ENCODE measurements around the gene CHRNB2. TPM values are rescaled to one million over a fixed set of nuclear protein-coding genes. Genes with fewer than 3 reads are reported as not detected.

The CHRNB2 gene
- total RNA-seq, 1 experiment from 2014 or later: 1.8 TPM

DNA sequence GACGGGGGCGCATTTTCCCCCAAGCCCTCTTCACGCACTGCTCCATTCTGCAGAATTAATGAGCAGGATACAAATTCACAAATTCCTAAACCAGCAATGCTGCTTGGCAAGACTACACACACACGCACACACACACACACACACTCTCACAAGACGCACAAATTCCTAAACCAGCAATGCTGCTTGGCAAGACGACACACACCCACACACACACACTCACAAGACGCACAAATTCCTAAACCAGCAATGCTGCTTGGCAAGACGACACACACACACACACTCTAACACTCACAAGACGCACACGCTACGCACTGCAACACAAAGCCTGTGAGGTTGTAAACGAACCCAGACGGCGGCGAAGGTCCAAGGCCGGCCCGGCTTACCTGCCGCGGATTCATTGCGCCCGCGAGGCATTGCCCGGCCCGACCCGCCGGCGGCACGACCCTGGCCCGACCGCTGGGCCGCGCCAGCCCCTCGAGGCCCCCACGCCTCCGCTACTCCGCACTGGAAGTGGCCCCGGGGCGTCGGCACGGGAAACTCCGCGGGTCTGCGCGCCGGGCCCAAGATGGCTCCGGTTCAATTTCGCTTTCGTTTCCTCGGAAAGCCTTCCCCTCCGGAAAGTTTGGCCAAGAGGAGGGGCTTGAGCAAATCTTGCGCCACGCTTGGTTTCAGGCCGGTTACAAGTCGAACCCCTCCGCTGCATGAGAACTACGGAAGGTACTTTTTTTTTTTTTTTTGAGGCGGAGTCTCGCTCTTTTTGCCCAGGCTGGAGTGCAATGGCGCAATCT lies 40.2 kb downstream of the CHRNB2 start, which contains the start of gene ADAR:
ADAR (minus strand) TSS at position 578 of the 788 bp plus-strand sequence; CDS start at position 398, 180 bp downstream.
- Histone ChIP-seq H3K18ac (ENCODE audit: insufficient read length, low read depth, low read length) (peak within 1 kb of the TSS; percentile 93), H3K4me2 (ENCODE audit: insufficient read depth, insufficient read length, low read length) (peak within 1 kb of the TSS; percentile 98), H2BK20ac (ENCODE audit: low read depth, low read length, poor library complexity, severe bottlenecking) (no peak within 1 kb of the TSS), H2BK120ac (ENCODE audit: low read depth, low read length, poor library complexity, severe bottlenecking) (peak within 1 kb of the TSS; percentile 64), H3K27me3 (ENCODE audit: insufficient read depth, low read length) (no peaks in the 10 kb centered on the region), H3K23me2 (ENCODE audit: insufficient read length, low read depth, low read length, poor library complexity, severe bottlenecking) (peaks cover 12% of the 10 kb centered on the region), H3T11ph (ENCODE audit: low read length) (no peak within 1 kb of the TSS), H3K56ac (ENCODE audit: insufficient read length, low read depth, low read length) (peak within 1 kb of the TSS; percentile 90), H2AK5ac (ENCODE audit: insufficient read length, low read length) (no peak within 1 kb of the TSS), H3K9ac (ENCODE audit: extremely low read depth, insufficient read length, low read length) (peak within 1 kb of the TSS; percentile 98), H3K9me3 (ENCODE audit: control insufficient read depth, low read depth, low read length) (no peaks in the 10 kb centered on the region), H3K23ac (ENCODE audit: insufficient read length, low read depth, low read length) (peak within 1 kb of the TSS; percentile 95), H3K4ac (ENCODE audit: low read depth, low read length) (peak within 1 kb of the TSS; percentile 24; the same call in 1 of the 2 replicates), H3K27ac (ENCODE audit: insufficient read length, low read depth, low read length) (peak within 1 kb of the TSS; percentile 92), H4K5ac (ENCODE audit: insufficient read length, low read depth, low read length) (peak within 1 kb of the TSS; percentile 96), H3K79me1 (ENCODE audit: insufficient read depth, low read depth, low read length, poor library complexity, severe bottlenecking) (peaks cover 7% of the 10 kb centered on the region), H2BK12ac (ENCODE audit: insufficient read length, low read depth, low read length) (no peak within 1 kb of the TSS), H4K91ac (ENCODE audit: insufficient read length, low read depth, low read length) (no peak within 1 kb of the TSS), H2BK15ac (ENCODE audit: low read depth, low read length) (no peak within 1 kb of the TSS), H2AFZ (ENCODE audit: low read length) (no peak within 1 kb of the TSS), H2BK5ac (ENCODE audit: insufficient read length, low read length) (peak within 1 kb of the TSS; percentile 95), H4K20me1 (ENCODE audit: control insufficient read depth, insufficient read depth, insufficient read length) (peaks cover 2% of the 10 kb centered on the region), H4K8ac (replicated peaks; ENCODE audit: insufficient read length, low read depth, low read length) (no peak within 1 kb of the TSS), H3K14ac (ENCODE audit: insufficient read depth, low read length) (peak within 1 kb of the TSS; percentile 96), H3K79me2 (ENCODE audit: insufficient read depth, low read length) (peaks cover 39% of the 10 kb centered on the region; the same call in 1 of the 2 replicates), H3K4me1 (ENCODE audit: insufficient read depth, low read length) (peaks cover 7% of the 10 kb centered on the region; the same call in 1 of the 2 replicates)
- DNase-seq: peak; percentile 67
- Mint-ChIP-seq H3K27me3 (ENCODE audit: low read depth) (no peaks in the 10 kb centered on the region; the same call in 1 of the 2 replicates), H3K27ac (peak within 1 kb of the TSS; percentile 98 to 100 (median 99)), H3K4me1 (peaks cover 66 to 67% of the 10 kb centered on the region in 2 experiments), H3K36me3 (ENCODE audit: insufficient read depth in 1 of 3, low read depth in 3 of 3) (peaks cover 15 to 16% (median 16%) of the 10 kb centered on the region in 3 experiments; a peak in 6 of 7 replicates), H3K9me3 (no peaks in the 10 kb centered on the region), H3K4me3 (peak within 1 kb of the TSS; percentile 83 to 98)
- no CpG with 5 or more reads among the region's 59 CpGs for WGBS (ENCODE audit: extremely low coverage, insufficient read length, low lambda C conversion rate)
- TF ChIP-seq, protein P1, sequence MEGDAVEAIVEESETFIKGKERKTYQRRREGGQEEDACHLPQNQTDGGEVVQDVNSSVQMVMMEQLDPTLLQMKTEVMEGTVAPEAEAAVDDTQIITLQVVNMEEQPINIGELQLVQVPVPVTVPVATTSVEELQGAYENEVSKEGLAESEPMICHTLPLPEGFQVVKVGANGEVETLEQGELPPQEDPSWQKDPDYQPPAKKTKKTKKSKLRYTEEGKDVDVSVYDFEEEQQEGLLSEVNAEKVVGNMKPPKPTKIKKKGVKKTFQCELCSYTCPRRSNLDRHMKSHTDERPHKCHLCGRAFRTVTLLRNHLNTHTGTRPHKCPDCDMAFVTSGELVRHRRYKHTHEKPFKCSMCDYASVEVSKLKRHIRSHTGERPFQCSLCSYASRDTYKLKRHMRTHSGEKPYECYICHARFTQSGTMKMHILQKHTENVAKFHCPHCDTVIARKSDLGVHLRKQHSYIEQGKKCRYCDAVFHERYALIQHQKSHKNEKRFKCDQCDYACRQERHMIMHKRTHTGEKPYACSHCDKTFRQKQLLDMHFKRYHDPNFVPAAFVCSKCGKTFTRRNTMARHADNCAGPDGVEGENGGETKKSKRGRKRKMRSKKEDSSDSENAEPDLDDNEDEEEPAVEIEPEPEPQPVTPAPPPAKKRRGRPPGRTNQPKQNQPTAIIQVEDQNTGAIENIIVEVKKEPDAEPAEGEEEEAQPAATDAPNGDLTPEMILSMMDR (conservative IDR thresholded peaks at IDR 0.05): no peak
